HepG2 (cell line): ENCODE measurements around the gene CD276.

Source experiments
- ATF4 ChIP-seq, 2 experiments: fragments of 450-650 bp in 1 of 2; sonication (generic) in 1 of 2; formaldehyde crosslinking; IDR thresholded peaks; 2 replicates each; pipeline versions ENCODE4 v1.5.0 to v1.8.0; 2020 to 2022; ENCODE audit warnings: mild to moderate bottlenecking in 1 of 2, missing genetic modification reagents in 1 of 2
- BHLHE40 ChIP-seq: IDR thresholded peaks from 2 replicates; pipeline ENCODE4 v1.6.1; 2011; ENCODE audit warnings: low read length, improper control_type of control experiment
- CTCF ChIP-seq: sonication (generic); formaldehyde crosslinking; IDR thresholded peaks from 2 replicates; pipeline ENCODE4 v1.5.0; 2020; ENCODE audit warnings: mild to moderate bottlenecking, missing genetic modification reagents, moderate library complexity
- HMGA1 ChIP-seq: sonication (generic); formaldehyde crosslinking; conservative IDR thresholded peaks from 2 replicates; pipeline ENCODE4 v1.4.0; 2020; ENCODE audit warnings: missing genetic modification reagents
- JUND ChIP-seq: sonication (generic); formaldehyde crosslinking; IDR thresholded peaks from 2 replicates; pipeline ENCODE4 v1.8.0; 2022; ENCODE audit warnings: mild to moderate bottlenecking, missing genetic modification reagents
- LRRFIP1 ChIP-seq: sonication (generic); formaldehyde crosslinking; conservative IDR thresholded peaks from 2 replicates; pipeline ENCODE4 v1.4.0; 2020; ENCODE audit warnings: missing genetic modification reagents
- RAD51 ChIP-seq: fragments of 450-650 bp; IDR thresholded peaks from 2 replicates; pipeline ENCODE4 v1.6.1; 2016; ENCODE audit warnings: borderline replicate concordance
- SATB2 ChIP-seq: sonication (generic); formaldehyde crosslinking; IDR thresholded peaks from 2 replicates; pipeline ENCODE4 v1.5.0; 2020; ENCODE audit warnings: missing genetic modification reagents
- TCF12 ChIP-seq, 2 experiments: fragments of 450-650 bp in 1 of 2; sonication (generic) in 1 of 2; formaldehyde crosslinking in 1 of 2; IDR thresholded peaks; 2 replicates each; pipeline versions ENCODE4 v1.6.1 to v1.8.0; 2017 to 2022; ENCODE audit warnings: antibody characterized with exemption in 1 of 2, mild to moderate bottlenecking in 1 of 2, missing genetic modification reagents in 1 of 2, moderate library complexity in 1 of 2
- ZNF12 ChIP-seq: sonication (generic); formaldehyde crosslinking; IDR thresholded peaks from 2 replicates; pipeline ENCODE4 v1.5.0; 2020; ENCODE audit warnings: missing genetic modification reagents
- ZNF292 ChIP-seq: sonication (generic); formaldehyde crosslinking; IDR thresholded peaks from 2 replicates; pipeline ENCODE4 v1.8.1; 2022; ENCODE audit warnings: mild to moderate bottlenecking, low read depth, missing genetic modification reagents, borderline replicate concordance
- TF ChIP-seq, protein P1 (sequence below): sonication (generic); formaldehyde crosslinking; conservative IDR thresholded peaks from 2 replicates; pipeline ENCODE4 v1.4.0; 2020; ENCODE audit warnings: missing genetic modification reagents

DNA sequence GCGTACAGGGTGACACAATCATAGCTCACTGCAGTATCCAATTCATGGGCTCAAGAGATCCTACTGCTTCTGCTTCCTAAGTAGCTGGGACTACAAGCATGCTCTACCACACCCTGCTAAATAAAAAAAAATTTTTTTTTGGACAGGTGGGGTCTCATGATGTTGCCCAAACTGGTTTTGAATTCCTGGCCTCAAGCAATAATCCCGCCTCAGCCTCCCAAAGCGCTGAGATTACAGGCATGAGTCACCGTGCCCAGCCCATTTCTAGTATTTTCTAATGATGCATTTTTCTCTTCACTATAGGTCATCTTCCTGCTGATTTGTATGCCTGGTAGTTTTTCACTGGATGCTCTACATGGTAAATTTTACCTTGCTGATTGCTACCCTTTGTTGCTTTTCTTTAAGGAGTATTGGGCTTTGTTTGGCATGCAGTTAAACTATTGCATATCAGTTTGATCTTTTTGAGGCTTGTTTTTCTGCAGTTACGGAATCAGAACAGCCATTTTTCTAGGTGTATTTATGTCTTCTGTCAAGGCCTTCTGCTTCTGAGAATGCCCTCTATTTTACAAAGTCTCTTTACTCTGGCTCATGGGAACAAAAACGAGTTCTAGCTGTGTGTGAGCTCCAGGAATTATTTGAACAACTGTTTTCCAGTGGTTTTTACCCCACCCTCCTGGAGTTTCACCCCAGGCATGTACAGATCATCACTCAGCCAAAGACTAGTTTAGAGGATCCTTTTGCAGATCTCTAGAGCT lies 36.7 kb upstream of the CD276 start:
- TF ChIP-seq JUND (CRISPR knock-in tag): no peak
- TF ChIP-seq ZNF292 (CRISPR knock-in tag): no peak
- no peak for TF ChIP-seq CTCF
- no peak for TF ChIP-seq ATF4 (CRISPR knock-in tag; IDR thresholded peaks at IDR 0.05)
- TF ChIP-seq BHLHE40: no peak
- TF ChIP-seq, protein P1, sequence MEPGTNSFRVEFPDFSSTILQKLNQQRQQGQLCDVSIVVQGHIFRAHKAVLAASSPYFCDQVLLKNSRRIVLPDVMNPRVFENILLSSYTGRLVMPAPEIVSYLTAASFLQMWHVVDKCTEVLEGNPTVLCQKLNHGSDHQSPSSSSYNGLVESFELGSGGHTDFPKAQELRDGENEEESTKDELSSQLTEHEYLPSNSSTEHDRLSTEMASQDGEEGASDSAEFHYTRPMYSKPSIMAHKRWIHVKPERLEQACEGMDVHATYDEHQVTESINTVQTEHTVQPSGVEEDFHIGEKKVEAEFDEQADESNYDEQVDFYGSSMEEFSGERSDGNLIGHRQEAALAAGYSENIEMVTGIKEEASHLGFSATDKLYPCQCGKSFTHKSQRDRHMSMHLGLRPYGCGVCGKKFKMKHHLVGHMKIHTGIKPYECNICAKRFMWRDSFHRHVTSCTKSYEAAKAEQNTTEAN (CRISPR knock-in tag): no peak
- no peak for TF ChIP-seq TCF12 (IDR thresholded peaks at IDR 0.05)
- TF ChIP-seq TCF12 (CRISPR knock-in tag; IDR thresholded peaks at IDR 0.05): no peak
- no peak for TF ChIP-seq LRRFIP1 (CRISPR knock-in tag)
- TF ChIP-seq RAD51: no peak
- TF ChIP-seq ZNF12 (CRISPR knock-in tag): no peak
- no peak for TF ChIP-seq HMGA1 (CRISPR knock-in tag)
- no peak for TF ChIP-seq SATB2
